SK-N-MC (cell line): ENCODE measurements around the gene PRELID1.

ENCODE experiments used
- EZH2 ChIP-seq: fragments of 200-600 bp; sonication (generic); IDR thresholded peaks from one replicate; pipeline ENCODE4 v1.6.1; 2017; ENCODE audit warnings: antibody characterized with exemption
- FOXP2 ChIP-seq: optimal IDR thresholded peaks from 2 replicates; pipeline ENCODE3; 2011; ENCODE audit warnings: mild to moderate bottlenecking, moderate library complexity; ENCODE audit not compliant: insufficient read depth; ENCODE audit errors: extremely low read length, control extremely low read depth
- POLR2AphosphoS5 ChIP-seq: IDR thresholded peaks from 2 replicates; pipeline ENCODE4 v1.6.1; 2012; ENCODE audit warnings: mild to moderate bottlenecking, low read depth, low read length, borderline replicate concordance

DNA sequence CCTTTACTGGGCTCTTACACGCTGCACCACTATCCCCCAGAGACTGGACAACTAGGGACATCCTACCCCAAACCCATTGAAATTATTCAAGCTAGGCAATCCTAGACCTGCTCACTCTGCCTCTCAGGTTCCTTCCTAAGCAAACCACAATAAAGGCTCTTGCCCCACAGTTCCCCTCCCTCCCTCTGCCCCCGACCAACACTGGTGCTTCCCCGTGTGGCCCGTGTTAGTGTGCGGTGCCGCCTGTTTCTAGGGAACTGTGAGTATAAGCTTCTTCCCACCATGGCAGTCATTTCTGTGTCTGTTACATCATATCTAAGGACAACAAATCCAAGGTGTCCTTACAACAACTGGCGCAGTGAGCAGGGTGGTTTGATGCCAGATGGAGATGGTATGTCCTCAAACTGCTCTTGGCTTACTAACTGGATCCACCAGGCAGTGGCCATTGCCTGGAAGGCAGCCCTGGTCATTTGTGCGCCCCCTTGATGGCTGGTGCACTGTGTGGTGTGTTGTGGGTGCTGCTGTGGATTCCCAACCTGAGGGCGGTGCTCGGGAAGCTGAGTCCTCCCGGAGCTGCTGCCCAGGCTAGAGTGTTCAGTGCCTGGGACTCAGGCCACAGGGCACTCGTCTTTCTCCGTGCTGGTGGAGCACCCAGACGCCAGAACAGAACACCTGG, 16.5 kb downstream of the PRELID1 start:
- TF ChIP-seq POLR2AphosphoS5 = no peak
- no peak for TF ChIP-seq EZH2
- TF ChIP-seq FOXP2 = no peak
